ENCODE results near the gene CTSH. TPM values are rescaled to one million over a fixed set of nuclear protein-coding genes. Genes with fewer than 3 reads are reported as not detected.

Gene CTSH
- total and polyA plus RNA-seq, 7 donors, result 16.0 to 52.6 (median 29.7) TPM

- intact Hi-C loops (cut with DNase I), result no loop called here
- WGBS, 3 donors, result 87 to 93% (median 90%) methylated on average over 5 of the region's 5 CpGs
- Histone ChIP-seq H3K27ac (no peak overlapping the region), H3K9me3 (no peaks in the 10 kb centered on the region), H3K36me3 (ENCODE audit: insufficient read depth in 1 of 2, low read depth in 1 of 2) (no peaks in the 10 kb centered on the region), H3K4me3 (no peak overlapping the region), H3K27me3 (ENCODE audit: insufficient read depth in 3 of 3, low read length in 2 of 3) (no peaks in the 10 kb centered on the region), H3K4me1 (peaks cover 4% of the 10 kb centered on the region)
- ATAC-seq, result no peak
- TF ChIP-seq, protein P1, sequence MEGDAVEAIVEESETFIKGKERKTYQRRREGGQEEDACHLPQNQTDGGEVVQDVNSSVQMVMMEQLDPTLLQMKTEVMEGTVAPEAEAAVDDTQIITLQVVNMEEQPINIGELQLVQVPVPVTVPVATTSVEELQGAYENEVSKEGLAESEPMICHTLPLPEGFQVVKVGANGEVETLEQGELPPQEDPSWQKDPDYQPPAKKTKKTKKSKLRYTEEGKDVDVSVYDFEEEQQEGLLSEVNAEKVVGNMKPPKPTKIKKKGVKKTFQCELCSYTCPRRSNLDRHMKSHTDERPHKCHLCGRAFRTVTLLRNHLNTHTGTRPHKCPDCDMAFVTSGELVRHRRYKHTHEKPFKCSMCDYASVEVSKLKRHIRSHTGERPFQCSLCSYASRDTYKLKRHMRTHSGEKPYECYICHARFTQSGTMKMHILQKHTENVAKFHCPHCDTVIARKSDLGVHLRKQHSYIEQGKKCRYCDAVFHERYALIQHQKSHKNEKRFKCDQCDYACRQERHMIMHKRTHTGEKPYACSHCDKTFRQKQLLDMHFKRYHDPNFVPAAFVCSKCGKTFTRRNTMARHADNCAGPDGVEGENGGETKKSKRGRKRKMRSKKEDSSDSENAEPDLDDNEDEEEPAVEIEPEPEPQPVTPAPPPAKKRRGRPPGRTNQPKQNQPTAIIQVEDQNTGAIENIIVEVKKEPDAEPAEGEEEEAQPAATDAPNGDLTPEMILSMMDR (IDR thresholded peaks at IDR 0.05), result no peak
- no peak for DNase-seq
These were observed 1.6 kb upstream of the CTSH start for GRCh38 chr15:78946493-78946892.

- 32 to 36% (median 36%) methylated on average over 12 of the region's 12 CpGs for WGBS, 3 donors
- peak overlapping the region; percentile 77 for H3K4me3 ChIP-seq
- H3K27me3 ChIP-seq (ENCODE audit: insufficient read depth in 3 of 3, low read length in 2 of 3), result no peaks in the 10 kb centered on the region
- ATAC-seq (peak; percentile 40 to 52 (median 46)), DNase-seq (no peak)
- intact Hi-C loops (cut with DNase I), result no loop called here
- no peaks in the 10 kb centered on the region for H3K9me3 ChIP-seq
- TF ChIP-seq, protein P1 (IDR thresholded peaks at IDR 0.05), result no peak
- H3K27ac ChIP-seq, result no peak overlapping the region
- H3K4me1 ChIP-seq, result peaks cover 4% of the 10 kb centered on the region
- H3K36me3 ChIP-seq (ENCODE audit: insufficient read depth in 1 of 2, low read depth in 1 of 2), result no peaks in the 10 kb centered on the region
These were observed 632 bp downstream of the CTSH start for GRCh38 chr15:78944202-78944625.

- TF ChIP-seq, protein P1 (IDR thresholded peaks at IDR 0.05), result no peak
These were observed 1.2 kb downstream of the CTSH start for GRCh38 chr15:78943692-78944091.

DNA sequence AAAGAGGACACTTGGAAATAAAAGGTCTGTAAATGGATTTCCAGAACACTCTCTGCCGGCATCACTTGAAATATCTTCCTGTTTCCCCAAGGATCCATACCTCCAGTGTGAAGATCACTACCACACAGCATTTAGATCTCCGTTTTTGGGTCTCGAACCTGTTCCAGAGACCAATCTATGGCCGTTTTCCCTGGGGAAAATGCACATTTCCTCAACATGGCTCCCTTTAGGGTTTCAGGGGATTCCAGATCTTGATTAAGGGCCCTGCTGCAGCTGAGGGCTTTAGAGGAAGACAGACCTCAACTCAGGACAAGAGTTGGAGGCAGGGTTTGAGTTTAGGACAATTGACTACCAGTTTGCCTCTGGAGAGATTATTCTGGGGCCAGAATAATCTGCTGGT, 2.1 kb downstream of the CTSH start:
- Histone ChIP-seq H3K4me3 (no peak overlapping the region), H3K9me3 (no peaks in the 10 kb centered on the region), H3K27me3 (ENCODE audit: insufficient read depth in 3 of 3, low read length in 2 of 3) (no peaks in the 10 kb centered on the region), H3K27ac (no peak overlapping the region), H3K36me3 (ENCODE audit: insufficient read depth in 1 of 2, low read depth in 1 of 2) (no peaks in the 10 kb centered on the region), H3K4me1 (peaks cover 4% of the 10 kb centered on the region)
- ATAC-seq (no peak), DNase-seq (no peak)
- intact Hi-C loops (cut with DNase I), result no loop called here
- WGBS, 3 donors, result 82 to 91% (median 88%) methylated on average over 4 of the region's 4 CpGs
- TF ChIP-seq, protein P1 (IDR thresholded peaks at IDR 0.05), result no peak

More at GRCh38 chr15:78943692-78944091, 1.2 kb downstream of the CTSH start:
- intact Hi-C loops (cut with DNase I), result no loop called here
- no peak for ATAC-seq
- Histone ChIP-seq H3K4me3 (peak overlapping the region; percentile 77), H3K27ac (no peak overlapping the region), H3K27me3 (ENCODE audit: insufficient read depth in 3 of 3, low read length in 2 of 3) (no peaks in the 10 kb centered on the region), H3K9me3 (no peaks in the 10 kb centered on the region), H3K4me1 (peaks cover 4% of the 10 kb centered on the region), H3K36me3 (ENCODE audit: insufficient read depth in 1 of 2, low read depth in 1 of 2) (no peaks in the 10 kb centered on the region)
- WGBS, 3 donors, result 63 to 71% (median 65%) methylated on average over 7 of the region's 7 CpGs
- no peak for DNase-seq
